Heart left ventricle (tissue), 13 donors: ENCODE measurements around the gene COL10A1.

Experiments used
- CTCF ChIP-seq, 12 donors: fragments of 200-600 bp; sonication (generic) in 4 of 12; IDR thresholded peaks; one replicate each; pipeline versions ENCODE4 v1.5.0 to v1.8.0; 2018 to 2022; ENCODE audit warnings: antibody characterized with exemption in 12 of 12, mild to moderate bottlenecking in 5 of 12
- POLR2A ChIP-seq, 2 donors: fragments of 450-650 bp; IDR thresholded peaks; one replicate each; pipeline ENCODE4 v1.6.1; 2017; ENCODE audit warnings: antibody characterized with exemption in 2 of 2, mild to moderate bottlenecking in 2 of 2, moderate library complexity in 2 of 2
- donor health status: ischemic (EF 13 %, LVEDD 7.1; RV severe dilation, severe dysfunction).
- donor health status: DM: no; HTN: yes; CAD: no.
- donor health status: DM: no; HTN: no; CAD: no.
- donor health status: ischemic (EF 25% LVEDD 6.9; RV normal size, moderate dysfunction).
- donor health status: ischemic (EF 25% LVEDD 5.7; RV mildly dilated, moderate dysfunction).
- donor health status: ischemic (EF 35%, LVEDD 5.7; RV mildly dilated, moderate dysfunction).
- donor health status: nonischemic (EF 11% LVEDD 7.7; RV severe dilation, severe dysfunction).
- donor health status: DM: yes; HTN: yes; CAD: no.
- donor health status: PGD.
- donor health status: ischemic (EF 29% LVEDD 5.4; RV normal size, mild dysfunction).
- donor health status: nonischemic (EF 23%, LVEDD 6.1; RV moderate dilation, normal function).

- TF ChIP-seq CTCF (IDR thresholded peaks at IDR 0.05) (no peak), POLR2A (IDR thresholded peaks at IDR 0.05) (no peak)
Measured at GRCh38 chr6:116169880-116170279, 43.9 kb upstream of the COL10A1 start.
